HG03342 (cell line): Measurements from ENCODE around the gene MTFR1L.
A peak's percentile ranks its signal among the peaks of the same experiment; 100 is the strongest.

Source experiments
- ATAC-seq: cut with Tn5 transposase; IDR thresholded peaks from one replicate; pipeline ENCODE4 v1.9.1; 2021; ENCODE audit warnings: mild to moderate bottlenecking, moderate library complexity; ENCODE audit not compliant: unreplicated experiment

MTFR1L gene

DNA sequence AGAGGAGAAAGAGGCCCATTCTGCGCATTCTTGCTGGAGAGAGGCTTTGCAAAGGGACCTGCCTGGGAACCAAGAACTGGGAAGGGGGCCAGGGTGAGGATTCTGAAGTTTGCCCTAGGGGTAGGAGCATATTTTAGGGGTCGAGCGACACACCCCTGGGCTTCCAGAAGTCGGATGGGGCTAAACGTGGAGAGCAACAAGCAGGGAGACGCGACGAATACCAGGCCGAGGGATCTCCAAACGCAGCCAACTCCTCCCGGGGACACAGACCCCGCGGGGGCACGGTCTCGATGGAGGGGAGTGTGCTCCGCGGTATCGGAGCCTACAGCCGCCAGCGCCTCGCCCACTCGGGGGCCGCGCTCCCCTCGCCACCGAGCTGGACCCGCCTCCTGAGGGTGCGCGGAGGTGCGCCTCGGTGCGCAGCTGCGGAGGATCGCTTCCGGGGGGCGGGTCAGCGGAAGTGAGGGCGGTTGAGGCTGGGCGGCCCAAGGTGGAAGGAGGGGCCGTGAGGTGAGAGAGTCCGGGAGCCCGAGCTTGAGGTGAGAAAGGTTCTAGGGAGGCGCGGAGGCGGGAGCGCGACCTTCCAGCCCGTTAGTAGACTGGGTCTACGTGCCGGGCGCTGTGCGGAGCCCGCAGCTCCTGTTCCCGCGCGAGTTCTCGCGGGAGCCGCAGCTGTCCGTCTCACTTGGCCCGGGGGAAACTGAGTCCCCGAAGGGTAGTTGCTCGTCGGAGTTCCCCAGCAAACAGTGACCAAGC is at the start of gene MTFR1L:
Gene MTFR1L, plus strand, starts transcription at position 464 of the 756 bp plus-strand sequence. CDS start 3,151 bp downstream, outside the sequence.
- peak; percentile 88 for ATAC-seq

GRCh38 chr1:25770541-25771220 is 49.1 kb upstream of the MTFR1L start:
- no peak for ATAC-seq

DNA sequence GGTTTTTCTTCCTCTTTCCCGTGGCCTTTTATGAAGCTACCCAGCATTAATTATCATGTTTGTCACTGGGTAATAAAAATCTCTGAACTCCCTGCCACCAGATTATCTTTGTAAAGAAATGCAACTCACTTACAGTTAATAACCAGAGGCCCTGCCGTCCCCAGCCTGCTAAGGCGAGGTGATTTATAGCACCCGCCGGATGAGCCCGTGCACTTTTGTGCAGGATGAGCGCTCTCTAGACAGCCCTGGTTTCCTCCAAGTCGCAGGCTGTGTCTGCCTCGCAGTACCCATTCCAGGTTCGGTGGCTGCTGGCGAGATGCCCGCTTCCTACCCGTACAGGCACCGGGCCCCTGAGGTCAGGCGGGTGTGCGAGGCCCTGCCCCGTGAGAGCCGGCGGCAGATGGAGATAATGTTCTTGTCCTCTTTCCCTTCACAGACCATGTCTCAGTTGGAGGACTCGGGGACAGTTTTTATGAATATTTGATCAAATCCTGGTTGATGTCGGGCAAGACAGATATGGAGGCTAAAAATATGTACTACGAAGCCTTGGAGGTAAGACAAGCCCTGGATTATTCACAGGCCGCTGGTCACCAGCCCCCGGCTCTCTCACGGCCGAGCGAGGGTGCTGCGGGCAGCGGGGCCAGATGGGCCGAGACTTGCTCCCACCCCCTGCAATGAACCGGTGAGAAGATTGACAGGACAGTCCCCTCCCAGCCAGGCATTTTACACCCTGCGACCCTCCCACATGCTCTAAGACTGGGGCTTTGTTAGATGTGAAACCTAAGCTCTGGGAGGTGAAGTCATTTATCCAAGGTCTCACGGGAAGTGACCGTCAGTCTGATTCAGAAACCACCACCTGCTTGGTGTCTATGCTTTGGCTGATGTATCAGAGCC is 48.3 kb upstream of the MTFR1L start:
- no peak for ATAC-seq

DNA sequence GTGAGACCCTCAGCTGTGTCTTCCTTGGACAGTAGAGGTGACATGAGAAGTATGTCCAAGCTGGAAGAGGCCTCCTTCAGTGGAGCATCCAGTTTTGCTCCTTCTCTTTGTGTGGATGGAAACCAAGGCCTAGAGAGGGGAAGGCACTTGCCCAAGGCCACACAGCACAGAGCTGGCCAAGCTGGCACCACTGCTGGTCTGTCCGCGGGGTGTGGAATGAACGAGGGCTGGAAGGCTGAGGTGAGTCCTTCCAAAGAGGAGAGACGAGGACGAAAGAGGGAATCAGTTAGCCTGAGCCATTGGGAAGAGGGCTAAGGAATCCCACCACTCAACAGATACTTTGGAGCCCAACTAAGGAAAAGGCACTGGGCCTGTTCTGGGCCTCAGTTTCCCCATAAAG is 47.6 kb upstream of the MTFR1L start:
- no peak for ATAC-seq

DNA sequence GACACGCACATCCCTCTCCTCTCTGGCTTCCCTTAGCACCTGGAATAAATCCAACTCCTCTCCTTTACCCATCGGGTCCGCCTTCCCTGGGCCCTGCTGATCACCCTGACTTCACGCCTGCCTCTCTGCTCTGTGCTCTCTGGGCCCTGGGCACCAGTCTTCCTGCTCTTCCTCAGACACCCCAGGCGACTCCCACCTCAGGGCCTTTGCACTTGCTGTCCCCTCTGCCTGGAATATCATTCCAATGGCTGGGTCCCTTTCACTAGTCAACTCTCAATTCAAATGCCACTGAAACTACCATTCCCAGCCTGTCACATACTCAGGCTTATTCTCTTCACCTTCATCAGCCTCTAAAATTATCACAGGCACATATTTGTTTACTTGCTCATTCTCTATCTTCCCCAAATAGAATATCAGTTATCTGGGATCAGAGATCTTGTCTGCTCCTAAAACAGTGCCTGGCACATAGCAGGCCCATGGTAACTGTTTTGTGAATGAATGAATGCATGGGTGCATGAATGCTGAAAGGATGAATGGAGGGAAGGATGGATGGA is 47.0 kb upstream of the MTFR1L start:
- ATAC-seq = no peak

- ATAC-seq = no peak
Measured at GRCh38 chr1:25773441-25774125, 46.2 kb upstream of the MTFR1L start.

DNA sequence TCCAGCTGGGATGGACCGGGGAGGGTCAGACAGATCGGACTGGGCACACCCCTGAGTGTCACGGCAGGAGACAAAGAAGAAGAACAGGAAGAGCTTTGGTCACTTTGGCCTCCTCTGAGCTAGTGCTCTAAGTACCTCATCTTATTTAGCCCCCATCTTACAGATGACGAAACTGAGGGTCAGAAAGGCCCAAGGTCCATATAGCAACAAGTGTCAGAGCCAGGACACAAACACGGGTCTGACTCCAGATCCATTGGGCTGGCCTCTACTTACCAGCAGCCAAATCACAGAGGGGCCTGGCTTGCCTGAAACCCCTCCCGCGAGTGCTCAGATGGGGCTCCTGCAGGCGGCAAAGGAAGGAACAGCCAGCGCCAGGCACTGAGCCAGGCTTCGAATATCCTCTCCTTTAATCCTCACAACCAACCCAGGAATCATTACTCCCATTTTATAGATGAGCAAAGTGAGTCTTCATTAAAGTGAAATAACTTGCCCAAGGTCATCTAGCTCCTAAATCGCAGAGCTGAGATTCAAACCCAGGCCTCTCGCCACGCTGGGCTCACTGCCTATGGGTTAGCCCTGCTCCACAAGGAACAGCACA is 45.4 kb upstream of the MTFR1L start:
- no peak for ATAC-seq

- no peak for ATAC-seq
Measured at GRCh38 chr1:25774921-25775771, 44.6 kb upstream of the MTFR1L start.

DNA sequence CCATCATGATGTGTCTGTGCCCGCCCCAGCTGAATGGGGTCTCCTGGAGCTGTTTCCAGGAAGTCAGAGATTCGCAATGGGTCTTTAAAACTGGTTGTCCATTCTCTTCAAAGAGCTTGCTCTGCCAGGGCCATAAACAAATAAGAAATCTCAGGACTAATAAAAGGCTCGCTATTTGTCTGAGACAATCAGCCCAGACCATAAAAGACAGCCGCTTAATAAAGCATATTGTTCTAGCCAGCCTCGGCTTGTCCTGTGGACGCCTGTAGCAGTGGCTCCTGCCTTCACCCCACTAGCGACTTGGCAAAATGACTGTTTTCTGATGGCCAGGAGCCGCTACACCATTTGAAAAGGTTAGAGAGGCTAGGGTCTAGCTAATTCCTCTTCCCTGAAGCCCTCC is 40.4 kb upstream of the MTFR1L start:
- no peak for ATAC-seq

DNA sequence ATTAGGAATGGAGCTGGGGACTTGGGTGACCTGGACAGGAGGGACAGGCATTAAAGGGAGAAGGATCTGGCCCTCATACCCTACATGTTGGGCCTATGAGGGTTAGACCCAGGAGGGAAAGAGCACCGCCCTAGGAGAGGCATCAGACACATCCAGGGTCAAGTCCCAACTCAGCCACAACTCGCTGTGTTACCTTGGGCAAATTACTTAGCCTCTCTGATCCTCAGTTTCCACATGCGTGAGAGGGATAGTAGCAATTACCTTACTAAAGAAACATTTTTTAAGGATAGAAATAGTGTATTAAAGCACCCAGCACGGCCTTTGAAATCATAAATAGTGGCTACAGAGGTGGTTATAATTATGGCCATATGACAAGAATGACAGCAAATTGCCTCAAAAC is 39.9 kb upstream of the MTFR1L start:
- no peak for ATAC-seq

DNA sequence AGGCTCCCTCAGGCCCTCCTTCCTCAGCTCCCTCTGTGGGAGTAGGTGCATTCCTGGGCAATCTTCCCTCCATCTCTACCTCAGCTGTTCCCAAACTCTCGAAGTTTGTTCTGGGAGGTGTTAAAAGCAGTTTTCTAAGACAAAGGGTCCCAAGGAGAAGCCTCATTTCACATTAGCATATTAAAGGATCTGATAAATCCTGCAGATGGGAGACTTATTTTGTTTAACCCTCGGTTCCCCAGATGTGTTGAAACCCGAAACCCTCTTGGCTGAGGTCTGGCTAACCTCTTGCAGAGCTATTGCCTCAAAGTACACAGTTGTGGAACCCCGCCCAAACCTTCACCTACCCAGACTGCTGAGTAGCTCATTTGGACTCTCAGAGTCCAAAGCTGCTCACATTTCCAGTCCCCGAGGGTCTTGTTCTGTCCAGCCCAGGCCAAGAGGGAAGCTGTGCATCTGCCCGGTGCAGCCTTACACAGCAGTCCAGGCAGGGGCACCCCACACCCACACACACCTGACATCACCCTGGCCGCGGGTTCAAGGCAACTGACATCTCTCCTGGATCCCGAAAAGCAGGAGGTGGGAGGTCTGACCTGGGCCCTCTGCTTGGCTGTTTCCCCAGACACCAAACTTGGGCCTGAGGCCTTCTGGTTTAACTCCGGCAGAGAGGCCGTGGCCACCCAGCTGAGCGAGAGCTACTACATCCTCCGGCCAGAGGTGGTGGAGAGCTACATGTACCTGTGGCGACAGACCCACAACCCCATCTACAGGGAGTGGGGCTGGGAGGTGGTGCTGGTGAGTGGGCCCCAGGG is 39.2 kb upstream of the MTFR1L start:
- no peak for ATAC-seq

DNA sequence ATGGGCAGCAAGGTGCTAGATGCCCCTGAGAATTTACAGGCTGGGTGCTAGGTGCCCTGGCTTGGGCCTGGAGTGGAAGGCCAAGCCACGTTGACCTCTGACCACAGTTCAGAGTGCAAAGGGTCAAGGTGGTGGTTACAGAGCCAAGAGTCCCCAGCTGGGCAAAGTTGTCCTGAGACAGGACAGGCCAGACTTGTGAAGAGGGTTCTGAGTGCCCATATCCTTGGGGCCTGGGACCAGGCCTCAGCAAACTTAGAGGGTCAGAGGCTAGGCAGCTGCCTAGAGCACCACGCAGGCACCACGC is 38.7 kb upstream of the MTFR1L start:
- ATAC-seq = no peak

DNA sequence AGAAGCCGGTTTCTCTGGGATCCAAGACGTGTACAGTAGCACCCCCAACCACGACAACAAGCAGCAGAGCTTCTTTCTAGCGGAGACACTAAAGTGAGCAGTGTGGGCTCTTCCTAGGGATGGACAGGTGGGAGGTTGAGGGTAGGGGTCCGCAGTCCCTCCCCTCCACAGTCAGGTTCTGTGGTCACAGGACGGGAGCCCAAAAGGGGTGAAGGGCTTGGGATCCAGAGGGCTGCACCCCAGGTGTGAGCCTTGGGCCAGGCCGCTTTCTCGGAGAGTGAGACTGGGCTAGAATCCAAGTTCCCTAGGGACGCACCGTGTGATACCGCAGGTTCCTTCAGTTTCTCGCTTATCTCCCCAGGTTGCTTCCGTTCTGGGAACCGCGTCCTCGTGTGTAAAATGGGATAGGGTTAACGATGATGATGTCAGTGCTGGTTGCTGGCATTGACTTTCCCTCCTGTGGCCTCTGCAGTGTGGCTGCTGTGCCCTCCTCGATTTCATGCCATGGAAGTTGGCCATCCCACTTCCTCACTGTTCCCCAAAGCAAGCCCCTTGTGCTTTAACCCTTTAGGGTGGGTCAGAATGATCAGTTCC is 37.0 kb upstream of the MTFR1L start:
- no peak for ATAC-seq

- ATAC-seq = no peak
Measured at GRCh38 chr1:25784575-25785051, 35.1 kb upstream of the MTFR1L start.

- ATAC-seq = no peak
Measured at GRCh38 chr1:25785333-25786067, 34.3 kb upstream of the MTFR1L start.

GRCh38 chr1:25786887-25787759 is 32.6 kb upstream of the MTFR1L start:
- ATAC-seq = no peak
